ENCODE data around the gene ACTL7B.

Gene ACTL7B

GRCh38 chr9:108863891-108864290 lies 8.1 kb upstream of the ACTL7B start:
- no peak for DNase-seq (ENCODE audit: low read depth)
- no peak overlapping the region for H3K4me3 ChIP-seq (ENCODE audit: control insufficient read depth, low read depth, low read length)
- TF ChIP-seq, protein P1, sequence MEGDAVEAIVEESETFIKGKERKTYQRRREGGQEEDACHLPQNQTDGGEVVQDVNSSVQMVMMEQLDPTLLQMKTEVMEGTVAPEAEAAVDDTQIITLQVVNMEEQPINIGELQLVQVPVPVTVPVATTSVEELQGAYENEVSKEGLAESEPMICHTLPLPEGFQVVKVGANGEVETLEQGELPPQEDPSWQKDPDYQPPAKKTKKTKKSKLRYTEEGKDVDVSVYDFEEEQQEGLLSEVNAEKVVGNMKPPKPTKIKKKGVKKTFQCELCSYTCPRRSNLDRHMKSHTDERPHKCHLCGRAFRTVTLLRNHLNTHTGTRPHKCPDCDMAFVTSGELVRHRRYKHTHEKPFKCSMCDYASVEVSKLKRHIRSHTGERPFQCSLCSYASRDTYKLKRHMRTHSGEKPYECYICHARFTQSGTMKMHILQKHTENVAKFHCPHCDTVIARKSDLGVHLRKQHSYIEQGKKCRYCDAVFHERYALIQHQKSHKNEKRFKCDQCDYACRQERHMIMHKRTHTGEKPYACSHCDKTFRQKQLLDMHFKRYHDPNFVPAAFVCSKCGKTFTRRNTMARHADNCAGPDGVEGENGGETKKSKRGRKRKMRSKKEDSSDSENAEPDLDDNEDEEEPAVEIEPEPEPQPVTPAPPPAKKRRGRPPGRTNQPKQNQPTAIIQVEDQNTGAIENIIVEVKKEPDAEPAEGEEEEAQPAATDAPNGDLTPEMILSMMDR (IDR thresholded peaks at IDR 0.05; ENCODE audit: control insufficient read depth, insufficient read depth, low read depth, low read length, missing control alignments): no peak

DNA sequence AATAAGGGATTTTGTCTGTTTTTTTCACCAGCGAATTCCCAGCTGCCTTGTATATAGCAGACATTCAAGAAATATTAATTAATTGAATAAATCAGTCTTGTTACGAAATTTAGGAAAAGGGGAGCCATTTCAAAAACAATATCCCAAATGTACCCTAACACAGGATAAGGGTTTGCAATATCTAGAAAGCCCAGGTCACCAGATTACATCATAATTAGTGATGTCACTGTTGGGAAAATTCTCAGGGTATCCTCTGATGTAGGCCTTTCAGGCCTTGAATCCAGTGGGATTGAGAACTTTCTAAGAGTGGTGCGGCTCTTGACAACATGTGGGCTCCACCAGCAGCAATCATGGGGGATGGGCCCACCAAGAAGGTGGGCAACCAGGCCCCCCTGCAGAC lies 6.2 kb upstream of the ACTL7B start, which contains the start of gene ACTL7A:
TSS of gene ACTL7A (plus strand) at position 270 of the 400 bp plus-strand sequence. CDS start at position 327, 57 bp downstream.
- no peak within 1 kb of the TSS for H3K4me3 ChIP-seq (ENCODE audit: control insufficient read depth, low read depth, low read length)
- DNase-seq (ENCODE audit: low read depth): no peak
- TF ChIP-seq, protein P1 (IDR thresholded peaks at IDR 0.05; ENCODE audit: control insufficient read depth, insufficient read depth, low read depth, low read length, missing control alignments): no peak

DNA sequence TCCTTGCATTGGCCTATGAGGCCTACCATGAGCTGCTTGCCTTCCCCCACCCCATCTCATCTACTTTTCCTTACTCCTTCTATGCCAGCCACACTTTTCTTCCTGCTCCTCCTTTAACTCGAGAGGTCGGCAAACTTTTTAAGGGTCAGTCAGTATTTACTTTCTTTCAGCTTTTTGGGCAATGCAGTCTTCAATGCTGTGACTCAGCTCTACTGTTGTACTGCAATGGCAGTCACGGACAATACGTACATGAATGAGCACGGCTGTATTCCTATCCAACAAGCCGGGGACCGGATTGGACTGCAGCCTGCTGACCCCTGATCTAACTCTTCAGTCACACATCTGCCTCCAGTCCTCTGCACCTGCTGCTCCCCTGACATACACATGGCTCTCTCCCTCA lies 5.7 kb upstream of the ACTL7B start:
- no peak for DNase-seq (ENCODE audit: low read depth)
- no peak overlapping the region for H3K4me3 ChIP-seq (ENCODE audit: control insufficient read depth, low read depth, low read length)
- TF ChIP-seq, protein P1 (IDR thresholded peaks at IDR 0.05; ENCODE audit: control insufficient read depth, insufficient read depth, low read depth, low read length, missing control alignments): no peak

DNA sequence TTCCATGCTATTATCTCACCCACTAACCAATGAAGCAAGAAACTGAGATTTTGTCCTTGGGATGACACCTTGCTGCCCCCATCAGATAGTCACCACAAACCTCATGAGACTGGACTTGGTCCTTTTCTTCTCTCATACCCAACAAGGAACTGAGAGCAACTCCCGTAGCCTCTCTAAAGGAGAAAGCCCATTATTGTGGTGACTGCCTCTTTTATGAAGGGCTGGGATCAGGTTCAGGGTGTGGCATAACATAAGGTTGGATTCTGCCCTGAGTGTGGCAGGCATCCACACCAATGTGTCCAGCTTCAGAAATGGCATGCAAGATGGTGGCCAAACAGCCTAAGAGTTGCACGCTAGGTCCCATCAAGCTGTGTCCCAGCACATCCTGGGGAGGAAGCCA lies 5.0 kb upstream of the ACTL7B start:
- H3K4me3 ChIP-seq (ENCODE audit: control insufficient read depth, low read depth, low read length): no peak overlapping the region
- TF ChIP-seq, protein P1 (IDR thresholded peaks at IDR 0.05; ENCODE audit: control insufficient read depth, insufficient read depth, low read depth, low read length, missing control alignments): no peak
- DNase-seq (ENCODE audit: low read depth): no peak

GRCh38 chr9:108860354-108860753 lies 4.6 kb upstream of the ACTL7B start:
- no peak for DNase-seq (ENCODE audit: low read depth)
- H3K4me3 ChIP-seq (ENCODE audit: control insufficient read depth, low read depth, low read length): no peak overlapping the region
- TF ChIP-seq, protein P1 (IDR thresholded peaks at IDR 0.05; ENCODE audit: control insufficient read depth, insufficient read depth, low read depth, low read length, missing control alignments): no peak

GRCh38 chr9:108859459-108860114 lies 3.8 kb upstream of the ACTL7B start:
- DNase-seq (ENCODE audit: low read depth): no peak
- TF ChIP-seq, protein P1 (IDR thresholded peaks at IDR 0.05; ENCODE audit: control insufficient read depth, insufficient read depth, low read depth, low read length, missing control alignments): no peak
- no peak overlapping the region for H3K4me3 ChIP-seq (ENCODE audit: control insufficient read depth, low read depth, low read length)
